Cardiac fibroblast (primary cell): ENCODE data around the gene CLEC3B.
"Not testable (repeated sequence)": the region's sequence is repeated elsewhere in the genome, so short reads cannot be mapped to it uniquely, and the experiment has no call there.

Source experiments
- DNase-seq, 2 donors: peaks; one replicate each; pipeline versions ENCODE4 v3.0.0 to v3.0.0-alpha.2; 2010; ENCODE audit warnings: low read depth in 2 of 2
- H3K4me3 ChIP-seq, 2 donors: replicated peaks in 1 of 2; 1 replicate in 1 of 2; 2 replicates in 1 of 2; pipeline ENCODE4 v1.5.1; 2011; ENCODE audit warnings: low read depth in 2 of 2, low read length in 2 of 2, mild to moderate bottlenecking in 2 of 2, moderate library complexity in 1 of 2
- TF ChIP-seq, protein P1 (sequence below): IDR thresholded peaks from one replicate; pipeline ENCODE4 v1.5.1; 2011; ENCODE audit warnings: low read depth, mild to moderate bottlenecking, low read length, inconsistent platforms

CLEC3B gene

DNA sequence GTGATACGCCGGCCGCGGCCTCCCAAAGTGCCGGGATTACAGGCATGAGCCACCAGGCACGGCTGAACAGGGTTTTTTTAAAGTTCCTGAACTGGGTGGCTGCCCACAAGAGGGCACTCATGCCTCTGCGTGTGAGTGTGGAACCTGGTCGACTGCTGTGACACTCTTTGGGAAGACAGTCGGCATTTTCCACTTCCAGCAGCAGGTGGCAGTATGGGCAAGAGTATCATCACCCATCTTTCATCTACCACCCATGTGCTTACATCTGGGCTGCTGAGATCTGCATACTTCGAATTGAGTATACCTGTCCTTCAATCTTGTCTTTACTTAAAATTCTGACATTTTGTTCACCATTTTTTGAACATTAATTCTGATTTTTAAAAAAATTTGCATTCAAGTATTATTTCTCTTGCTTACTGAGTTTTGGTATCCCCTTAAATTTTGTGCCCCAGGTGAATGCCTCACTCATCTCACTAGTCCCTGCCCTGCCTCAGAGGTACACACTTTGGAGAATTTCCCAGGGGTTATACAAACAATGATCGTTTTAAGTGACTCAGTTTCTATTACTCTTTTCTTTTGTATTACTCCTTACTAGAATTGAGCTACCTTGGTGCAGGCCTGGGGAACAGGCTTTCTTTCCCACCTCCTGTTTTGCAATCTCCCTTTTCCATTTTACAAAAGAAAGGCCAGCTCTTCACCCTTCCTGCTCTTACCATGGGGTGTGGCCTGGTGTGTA is 11.8 kb downstream of the CLEC3B start:
- no peak overlapping the region for H3K4me3 ChIP-seq
- TF ChIP-seq, protein P1, sequence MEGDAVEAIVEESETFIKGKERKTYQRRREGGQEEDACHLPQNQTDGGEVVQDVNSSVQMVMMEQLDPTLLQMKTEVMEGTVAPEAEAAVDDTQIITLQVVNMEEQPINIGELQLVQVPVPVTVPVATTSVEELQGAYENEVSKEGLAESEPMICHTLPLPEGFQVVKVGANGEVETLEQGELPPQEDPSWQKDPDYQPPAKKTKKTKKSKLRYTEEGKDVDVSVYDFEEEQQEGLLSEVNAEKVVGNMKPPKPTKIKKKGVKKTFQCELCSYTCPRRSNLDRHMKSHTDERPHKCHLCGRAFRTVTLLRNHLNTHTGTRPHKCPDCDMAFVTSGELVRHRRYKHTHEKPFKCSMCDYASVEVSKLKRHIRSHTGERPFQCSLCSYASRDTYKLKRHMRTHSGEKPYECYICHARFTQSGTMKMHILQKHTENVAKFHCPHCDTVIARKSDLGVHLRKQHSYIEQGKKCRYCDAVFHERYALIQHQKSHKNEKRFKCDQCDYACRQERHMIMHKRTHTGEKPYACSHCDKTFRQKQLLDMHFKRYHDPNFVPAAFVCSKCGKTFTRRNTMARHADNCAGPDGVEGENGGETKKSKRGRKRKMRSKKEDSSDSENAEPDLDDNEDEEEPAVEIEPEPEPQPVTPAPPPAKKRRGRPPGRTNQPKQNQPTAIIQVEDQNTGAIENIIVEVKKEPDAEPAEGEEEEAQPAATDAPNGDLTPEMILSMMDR = peak; percentile 88
- peak; percentile 95 to 96 for DNase-seq

- TF ChIP-seq, protein P1 = no peak
- DNase-seq = no peak
- no peak overlapping the region for H3K4me3 ChIP-seq
Measured at GRCh38 chr3:45041666-45042065, 15.6 kb downstream of the CLEC3B start.

DNA sequence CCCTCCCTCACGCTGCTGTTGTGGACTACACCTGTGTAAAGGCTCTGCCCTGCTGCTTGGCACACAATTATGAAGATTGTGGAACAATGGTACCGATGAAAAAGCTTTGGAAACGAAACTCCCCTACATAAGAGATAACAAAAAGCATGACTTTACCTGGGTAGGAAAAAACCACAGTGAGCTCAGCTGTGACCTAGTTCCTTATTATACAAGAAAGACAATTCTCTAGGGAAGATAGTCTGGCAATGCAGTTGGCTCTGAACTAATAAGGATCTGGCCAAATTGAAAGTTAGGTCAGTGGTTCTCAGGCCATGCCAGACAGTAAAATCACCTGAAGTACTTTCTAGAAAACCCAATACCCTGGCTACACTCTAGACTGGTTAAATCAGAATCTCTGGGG is 16.1 kb downstream of the CLEC3B start:
- no peak overlapping the region for H3K4me3 ChIP-seq
- TF ChIP-seq, protein P1 = no peak
- DNase-seq = no peak

DNA sequence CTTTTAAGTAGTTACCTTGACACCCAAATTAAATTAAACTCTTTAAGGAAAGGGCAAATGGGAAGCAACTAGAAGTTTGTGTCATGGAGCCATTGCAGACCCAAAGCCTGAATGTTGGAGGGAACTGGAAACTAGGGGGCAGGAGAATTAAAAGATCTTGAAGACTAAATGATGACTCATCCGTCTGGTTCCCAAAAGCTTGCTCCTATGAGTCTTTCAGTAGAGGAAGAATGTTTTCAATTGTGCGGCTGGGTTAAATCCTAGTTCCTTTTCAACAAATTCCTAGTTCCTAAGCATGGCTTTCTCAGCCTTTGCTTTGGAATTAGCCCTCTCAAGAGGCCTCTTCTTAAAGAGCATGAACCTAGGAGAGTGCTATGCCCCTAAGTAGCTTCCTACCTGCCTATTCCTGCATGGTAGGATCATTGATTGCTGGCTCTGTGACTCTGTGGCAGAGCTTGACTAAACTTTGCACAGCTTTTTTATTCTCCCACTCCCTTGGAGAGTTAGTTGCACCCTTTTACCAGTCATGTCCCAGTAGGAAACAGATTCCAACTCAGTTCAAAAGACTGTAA is 17.7 kb downstream of the CLEC3B start:
- DNase-seq = peak; percentile 84 to 91
- no peak overlapping the region for H3K4me3 ChIP-seq
- TF ChIP-seq, protein P1 = peak; percentile 45

DNA sequence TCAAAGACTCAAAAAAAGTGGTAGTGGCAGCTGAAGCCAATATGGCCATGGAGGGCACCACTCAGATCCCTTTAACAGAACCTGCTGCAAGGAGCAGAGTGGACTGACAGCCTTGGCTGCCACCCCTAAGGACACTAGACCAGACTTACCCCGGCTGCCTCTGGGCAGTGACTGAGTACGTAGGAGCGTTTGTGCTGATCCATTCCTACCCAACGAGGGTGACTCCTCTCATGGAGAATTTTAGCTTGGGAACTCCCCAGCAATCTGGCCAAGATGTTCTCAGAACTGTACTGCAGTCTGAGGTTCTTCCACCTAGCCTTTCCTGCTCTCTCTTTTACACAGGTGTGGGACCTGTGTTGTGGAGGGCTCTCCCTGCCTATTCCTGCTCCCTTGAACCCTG is 22.1 kb downstream of the CLEC3B start:
- no peak overlapping the region for H3K4me3 ChIP-seq
- TF ChIP-seq, protein P1 = no peak
- peak in 1 of 2 donors; percentile 34 for DNase-seq

DNA sequence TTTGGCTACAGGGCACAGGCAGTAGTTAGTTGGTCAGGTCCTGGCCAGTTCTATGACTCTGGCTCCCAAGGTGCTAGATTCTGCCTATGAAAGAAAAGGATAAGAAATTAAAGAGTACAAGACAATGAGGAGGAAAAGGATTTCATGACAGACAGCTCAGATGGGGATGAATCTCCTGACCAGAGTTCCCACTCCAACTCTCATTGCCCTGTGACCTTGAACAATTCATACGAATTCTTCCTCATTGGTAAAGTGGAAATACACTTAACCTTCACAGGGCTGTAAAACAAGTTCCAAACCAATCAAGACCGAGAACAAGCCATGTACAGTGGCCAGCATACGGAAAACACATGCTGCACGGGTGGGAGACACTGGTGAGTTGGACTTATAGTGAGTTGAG is 23.7 kb downstream of the CLEC3B start:
- TF ChIP-seq, protein P1 = no peak
- H3K4me3 ChIP-seq = no peak overlapping the region
- no peak for DNase-seq

- no peak for DNase-seq
- TF ChIP-seq, protein P1 = no peak
- no peak overlapping the region for H3K4me3 ChIP-seq
Measured at GRCh38 chr3:45051685-45052084, 25.6 kb downstream of the CLEC3B start.

GRCh38 chr3:45053805-45054195 is 27.7 kb downstream of the CLEC3B start:
- DNase-seq = not testable (repeated sequence)

More at GRCh38 chr3:45053805-45054195, 27.7 kb downstream of the CLEC3B start:
- not testable (repeated sequence) for H3K4me3 ChIP-seq
